Bronchial epithelial cell (primary cell): ENCODE measurements around the gene SLC35G6. TPM values are rescaled to one million over a fixed set of nuclear protein-coding genes. Genes with fewer than 3 reads are reported as not detected.

Experiments used
- DNase-seq: peaks from one replicate; pipeline ENCODE4 v3.0.0-alpha.2; 2010; ENCODE audit warnings: low read depth
- FAIRE-seq: peaks from 2 replicates; lab custom pipeline; 2011; peaks lifted over from hg19 to GRCh38; lab: Jason Lieb, UNC
- H3K27me3 ChIP-seq: 2 replicates; pipeline ENCODE4 v1.5.1; 2011; ENCODE audit warnings: low read length; ENCODE audit not compliant: control insufficient read depth, insufficient read depth
- H3K36me3 ChIP-seq: 2 replicates; pipeline ENCODE4 v1.5.1; 2011; ENCODE audit warnings: low read length; ENCODE audit not compliant: control insufficient read depth, insufficient read depth
- H3K4me3 ChIP-seq: 2 replicates; pipeline ENCODE4 v1.5.1; 2011; ENCODE audit warnings: mild to moderate bottlenecking, low read depth, low read length, control low read depth
- CTCF ChIP-seq: IDR thresholded peaks from 2 replicates; pipeline ENCODE4 v1.5.1; 2011; ENCODE audit warnings: mild to moderate bottlenecking, moderate library complexity, low read length, control low read depth, inconsistent platforms; ENCODE audit not compliant: insufficient read depth, severe bottlenecking
- total RNA-seq: library from RNA; depleted of rRNA; stranded (reverse); fragments of >200 nt; gene quantifications from 2 replicates; pipeline ENCODE4 v1.2.1, GENCODE V29; 2014

Gene SLC35G6
- total RNA-seq, 1 donor from 2014 or later = not detected

- Histone ChIP-seq H3K36me3 (peaks cover 50% of the 10 kb centered on the region), H3K27me3 (no peaks in the 10 kb centered on the region), H3K4me3 (no peak overlapping the region)
- FAIRE-seq (no peak), DNase-seq (no peak)
- TF ChIP-seq CTCF = no peak
Measured at GRCh38 chr17:7496470-7497183, 15.4 kb downstream of the SLC35G6 start.

GRCh38 chr17:7497228-7497627 lies 16.0 kb downstream of the SLC35G6 start:
- H3K36me3 ChIP-seq = peaks cover 51% of the 10 kb centered on the region
- TF ChIP-seq CTCF = no peak
- H3K4me3 ChIP-seq = no peak overlapping the region
- no peak for DNase-seq
- H3K27me3 ChIP-seq = no peaks in the 10 kb centered on the region
- no peak for FAIRE-seq

- no peak overlapping the region for H3K4me3 ChIP-seq
- no peak for TF ChIP-seq CTCF
- peak; percentile 36 for FAIRE-seq
- DNase-seq = no peak
- H3K36me3 ChIP-seq = peaks cover 54% of the 10 kb centered on the region
- H3K27me3 ChIP-seq = no peaks in the 10 kb centered on the region
Measured at GRCh38 chr17:7497636-7498035, 16.4 kb downstream of the SLC35G6 start.

GRCh38 chr17:7499161-7499560 lies 17.9 kb downstream of the SLC35G6 start:
- no peak overlapping the region for H3K4me3 ChIP-seq
- FAIRE-seq (peak; percentile 70), DNase-seq (no peak)
- peaks cover 63% of the 10 kb centered on the region for H3K36me3 ChIP-seq
- no peaks in the 10 kb centered on the region for H3K27me3 ChIP-seq
- no peak for TF ChIP-seq CTCF

- H3K27me3 ChIP-seq = no peaks in the 10 kb centered on the region
- H3K36me3 ChIP-seq = peaks cover 57% of the 10 kb centered on the region
- H3K4me3 ChIP-seq = no peak overlapping the region
- FAIRE-seq (no peak), DNase-seq (no peak)
- TF ChIP-seq CTCF = no peak
Measured at GRCh38 chr17:7501729-7502128, 20.5 kb downstream of the SLC35G6 start.
